AG09319 (cell line): ENCODE measurements around the gene TAS1R3.
A peak's percentile ranks its signal among the peaks of the same experiment; 100 is the strongest.

Experiments
- DNase-seq: peaks from one replicate; pipeline ENCODE4 v3.0.0-alpha.2; 2010; ENCODE audit warnings: low read depth; ENCODE audit errors: extremely low read depth
- CTCF ChIP-seq: IDR thresholded peaks from 2 replicates; pipeline ENCODE4 v1.5.1; 2011; ENCODE audit warnings: low read depth, mild to moderate bottlenecking, inconsistent platforms, low read length, moderate library complexity

TAS1R3 gene

GRCh38 chr1:1356166-1356795, 25.2 kb downstream of the TAS1R3 start:
- no peak for TF ChIP-seq CTCF
- no peak for DNase-seq

- DNase-seq: no peak
- TF ChIP-seq CTCF: no peak
Observed at GRCh38 chr1:1356796-1357401, 25.8 kb downstream of the TAS1R3 start.

GRCh38 chr1:1357871-1358432, 26.9 kb downstream of the TAS1R3 start:
- DNase-seq: no peak
- no peak for TF ChIP-seq CTCF

GRCh38 chr1:1358433-1359271, 27.6 kb downstream of the TAS1R3 start, which contains the start of gene MXRA8:
TSS of gene MXRA8 (minus strand) at chr1:1358555. CDS start at chr1:1358504, 51 bp downstream.
- no peak for TF ChIP-seq CTCF
- DNase-seq: peak; percentile 84

- peak; percentile 74 for DNase-seq
- no peak for TF ChIP-seq CTCF
Observed at GRCh38 chr1:1359308-1359663, 28.2 kb downstream of the TAS1R3 start.

GRCh38 chr1:1359664-1360468, 28.8 kb downstream of the TAS1R3 start:
- no peak for TF ChIP-seq CTCF
- DNase-seq: peak; percentile 80
